OCI-LY1 (cell line): Measurements from ENCODE around the gene TREH.
"Not testable (repeated sequence)": the region's sequence is repeated elsewhere in the genome, so short reads cannot be mapped to it uniquely, and the experiment has no call there.

Source experiments
- H2AFZ ChIP-seq: fragments of 200-600 bp; sonication (generic), shearing (Covaris generic); 2 replicates; pipeline ENCODE4 v1.6.0; 2014; ENCODE audit warnings: antibody characterized with exemption, mild to moderate bottlenecking, low read length
- H3F3A ChIP-seq: fragments of 200-600 bp; sonication (generic), shearing (Covaris generic); 2 replicates; pipeline ENCODE4 v1.6.0; 2014; ENCODE audit warnings: mild to moderate bottlenecking, antibody characterized with exemption, low read length, moderate library complexity; ENCODE audit not compliant: insufficient read depth
- H3K27ac ChIP-seq: fragments of 200-600 bp; sonication (generic); 2 replicates; pipeline ENCODE4 v1.5.1; 2014; ENCODE audit warnings: low read length, mixed run types, mild to moderate bottlenecking, low read depth; ENCODE audit not compliant: poor library complexity, severe bottlenecking
- H3K27me3 ChIP-seq: fragments of 200-600 bp; sonication (generic); 2 replicates; pipeline ENCODE4 v1.6.0; 2014; ENCODE audit warnings: antibody characterized with exemption, mild to moderate bottlenecking, low read length, moderate library complexity; ENCODE audit not compliant: insufficient read depth
- H3K36me3 ChIP-seq: fragments of 200-600 bp; sonication (generic); 2 replicates; pipeline ENCODE4 v1.6.1; 2014; ENCODE audit warnings: mild to moderate bottlenecking, antibody characterized with exemption, low read length, moderate library complexity, mixed read lengths; ENCODE audit not compliant: insufficient read depth
- H3K4me1 ChIP-seq: fragments of 200-600 bp; sonication (generic); 2 replicates; pipeline ENCODE4 v1.5.1; 2014; ENCODE audit warnings: mild to moderate bottlenecking, low read length, moderate library complexity; ENCODE audit not compliant: insufficient read depth, severe bottlenecking
- H3K4me2 ChIP-seq: fragments of 200-600 bp; sonication (generic), shearing (Covaris generic); 2 replicates; pipeline ENCODE4 v1.6.1; 2014; ENCODE audit warnings: low read length
- H3K4me3 ChIP-seq: fragments of 200-600 bp; sonication (generic); 2 replicates; pipeline ENCODE4 v1.5.1; 2014; ENCODE audit warnings: low read length, low read depth, mild to moderate bottlenecking, mixed read lengths; ENCODE audit not compliant: poor library complexity, severe bottlenecking
- H3K79me2 ChIP-seq: fragments of 200-600 bp; shearing (Covaris generic); 2 replicates; pipeline ENCODE4 v1.6.1; 2016; ENCODE audit warnings: mixed run types, low read length, mixed read lengths; ENCODE audit not compliant: insufficient read depth
- H3K9ac ChIP-seq: fragments of 200-600 bp; sonication (generic), shearing (Covaris generic); 2 replicates; pipeline ENCODE4 v1.6.1; 2014; ENCODE audit warnings: mild to moderate bottlenecking, low read length, mixed read lengths
- H3K9me2 ChIP-seq: fragments of 200-600 bp; sonication (generic), shearing (Covaris generic); 2 replicates; pipeline ENCODE4 v1.6.1; 2014; ENCODE audit warnings: low read depth, mild to moderate bottlenecking, low read length, mixed read lengths
- H3K9me3 ChIP-seq: fragments of 200-600 bp; shearing (Covaris generic); 2 replicates; pipeline ENCODE4 v1.6.1; 2014; ENCODE audit warnings: low read length, mixed read lengths
- H4K20me1 ChIP-seq: fragments of 200-600 bp; sonication (generic), shearing (Covaris generic); 2 replicates; pipeline ENCODE4 v1.6.0; 2016; ENCODE audit warnings: mild to moderate bottlenecking, low read length; ENCODE audit not compliant: insufficient read depth
- CTCF ChIP-seq: fragments of 200-600 bp; sonication (generic), shearing (Covaris generic); IDR thresholded peaks from 2 replicates; pipeline ENCODE4 v1.5.1; 2017; ENCODE audit warnings: mild to moderate bottlenecking, antibody characterized with exemption, low read length, moderate library complexity, mixed read lengths
- EZH2 ChIP-seq: fragments of 200-600 bp; sonication (generic), shearing (Covaris generic); IDR thresholded peaks from 2 replicates; pipeline ENCODE4 v1.8.0; 2017; ENCODE audit warnings: borderline replicate concordance, mixed run types, mild to moderate bottlenecking, antibody characterized with exemption, low read length, moderate library complexity, mixed read lengths

The TREH gene

GRCh38 chr11:118679483-118679882 is at the start of gene TREH:
TSS of gene TREH (minus strand) at chr11:118679650. CDS start at chr11:118679627, 23 bp downstream.
- H3K9me3 ChIP-seq: no peaks in the 10 kb centered on the region
- H2AFZ ChIP-seq: no peak within 1 kb of the TSS
- H4K20me1 ChIP-seq: no peaks in the 10 kb centered on the region
- no peaks in the 10 kb centered on the region for H3K27me3 ChIP-seq
- H3K4me2 ChIP-seq: no peak within 1 kb of the TSS
- no peak for TF ChIP-seq CTCF
- no peak for TF ChIP-seq EZH2
- H3F3A ChIP-seq: no peaks in the 10 kb centered on the region
- H3K4me3 ChIP-seq: no peak within 1 kb of the TSS
- no peaks in the 10 kb centered on the region for H3K36me3 ChIP-seq
- H3K9ac ChIP-seq: no peak within 1 kb of the TSS
- H3K4me1 ChIP-seq: no peaks in the 10 kb centered on the region
- H3K27ac ChIP-seq: no peak within 1 kb of the TSS
- H3K79me2 ChIP-seq: no peaks in the 10 kb centered on the region
- H3K9me2 ChIP-seq: no peaks in the 10 kb centered on the region

GRCh38 chr11:118728112-118728511 is 48.7 kb upstream of the TREH start:
- not testable (repeated sequence) for H3K9ac ChIP-seq, H3K27ac ChIP-seq, H3K4me3 ChIP-seq, H3K9me2 ChIP-seq, H3K4me1 ChIP-seq, H3K4me2 ChIP-seq, H4K20me1 ChIP-seq, H3K79me2 ChIP-seq, H3K27me3 ChIP-seq, H3F3A ChIP-seq, H3K36me3 ChIP-seq, H2AFZ ChIP-seq, H3K9me3 ChIP-seq
- TF ChIP-seq CTCF: peak; percentile 12; the same call in 1 of the 2 replicates

GRCh38 chr11:118727721-118728066 is 48.2 kb upstream of the TREH start:
- not testable (repeated sequence) for H3K36me3 ChIP-seq, H3K9me2 ChIP-seq, H3K27ac ChIP-seq, H3K9me3 ChIP-seq, H3K4me2 ChIP-seq, H3K4me3 ChIP-seq, H2AFZ ChIP-seq, H3F3A ChIP-seq, H4K20me1 ChIP-seq, H3K27me3 ChIP-seq, H3K4me1 ChIP-seq, H3K9ac ChIP-seq, H3K79me2 ChIP-seq

GRCh38 chr11:118727001-118727720 is 47.7 kb upstream of the TREH start:
- H3K9ac ChIP-seq, H4K20me1 ChIP-seq, H3K9me3 ChIP-seq, H3K4me3 ChIP-seq, H3K27me3 ChIP-seq, H3K4me1 ChIP-seq, H3F3A ChIP-seq, H3K36me3 ChIP-seq, H2AFZ ChIP-seq, H3K9me2 ChIP-seq, H3K27ac ChIP-seq, H3K4me2 ChIP-seq, H3K79me2 ChIP-seq: not testable (repeated sequence)

- H2AFZ ChIP-seq, H3K9me2 ChIP-seq, H3K27ac ChIP-seq, H3K9me3 ChIP-seq, H3K9ac ChIP-seq, H4K20me1 ChIP-seq, H3K4me1 ChIP-seq, H3K36me3 ChIP-seq, H3K27me3 ChIP-seq, H3K4me2 ChIP-seq, H3F3A ChIP-seq, H3K79me2 ChIP-seq, H3K4me3 ChIP-seq: not testable (repeated sequence)
Measured at GRCh38 chr11:118721478-118722015, 42.1 kb upstream of the TREH start.

GRCh38 chr11:118720740-118721139 is 41.3 kb upstream of the TREH start:
- not testable (repeated sequence) for H3K9me2 ChIP-seq, H3K36me3 ChIP-seq, H3K9me3 ChIP-seq, H3K79me2 ChIP-seq, H3K4me3 ChIP-seq, H4K20me1 ChIP-seq, H3K4me1 ChIP-seq, H3K27me3 ChIP-seq, H2AFZ ChIP-seq, H3K4me2 ChIP-seq, H3K9ac ChIP-seq, H3K27ac ChIP-seq, H3F3A ChIP-seq
